GM18909 (cell line): ENCODE results near the gene HDAC9.

Experiments used
- ATAC-seq: cut with Tn5 transposase; IDR thresholded peaks from one replicate; pipeline ENCODE4 v1.9.1; 2021; ENCODE audit warnings: mild to moderate bottlenecking; ENCODE audit not compliant: unreplicated experiment, poor library complexity

The HDAC9 gene

GRCh38 chr7:18815261-18815960, 319.9 kb downstream of the HDAC9 start:
- ATAC-seq, result no peak

GRCh38 chr7:18820981-18821380, 325.4 kb downstream of the HDAC9 start:
- ATAC-seq, result no peak

GRCh38 chr7:18821554-18821953, 326.0 kb downstream of the HDAC9 start:
- no peak for ATAC-seq

GRCh38 chr7:18824157-18824556, 328.6 kb downstream of the HDAC9 start:
- ATAC-seq, result no peak

GRCh38 chr7:18828260-18828993, 332.9 kb downstream of the HDAC9 start:
- ATAC-seq, result no peak

- no peak for ATAC-seq
Observed at GRCh38 chr7:18828994-18829857, 333.7 kb downstream of the HDAC9 start.

GRCh38 chr7:18829858-18830285, 334.3 kb downstream of the HDAC9 start:
- no peak for ATAC-seq

GRCh38 chr7:18831419-18831818, 335.9 kb downstream of the HDAC9 start:
- ATAC-seq, result no peak

GRCh38 chr7:18831943-18832342, 336.4 kb downstream of the HDAC9 start:
- no peak for ATAC-seq

GRCh38 chr7:18834577-18834976, 339.0 kb downstream of the HDAC9 start:
- ATAC-seq, result no peak

- ATAC-seq, result no peak
Observed at GRCh38 chr7:18835001-18835690, 339.6 kb downstream of the HDAC9 start.

- no peak for ATAC-seq
Observed at GRCh38 chr7:18843979-18844378, 348.4 kb downstream of the HDAC9 start.

GRCh38 chr7:18844735-18845134, 349.2 kb downstream of the HDAC9 start:
- ATAC-seq, result no peak

- no peak for ATAC-seq
Observed at GRCh38 chr7:18845700-18846099, 350.2 kb downstream of the HDAC9 start.

GRCh38 chr7:18846765-18847215, 351.2 kb downstream of the HDAC9 start:
- ATAC-seq, result no peak

- no peak for ATAC-seq
Observed at GRCh38 chr7:18849130-18849529, 353.6 kb downstream of the HDAC9 start.

GRCh38 chr7:18855796-18856195, 360.2 kb downstream of the HDAC9 start:
- ATAC-seq, result no peak

GRCh38 chr7:18858232-18858631, 362.7 kb downstream of the HDAC9 start:
- no peak for ATAC-seq

- ATAC-seq, result no peak
Observed at GRCh38 chr7:18859318-18859717, 363.8 kb downstream of the HDAC9 start.

- no peak for ATAC-seq
Observed at GRCh38 chr7:18860221-18860620, 364.7 kb downstream of the HDAC9 start.
